GM15510 (cell line): ENCODE measurements around the gene CEP152.

Experiments
- POLR2A ChIP-seq: IDR thresholded peaks from 3 replicates; pipeline ENCODE4 v1.6.1; 2011; ENCODE audit warnings: borderline replicate concordance; ENCODE audit not compliant: insufficient read length; ENCODE audit errors: extremely low read depth

CEP152 gene

DNA sequence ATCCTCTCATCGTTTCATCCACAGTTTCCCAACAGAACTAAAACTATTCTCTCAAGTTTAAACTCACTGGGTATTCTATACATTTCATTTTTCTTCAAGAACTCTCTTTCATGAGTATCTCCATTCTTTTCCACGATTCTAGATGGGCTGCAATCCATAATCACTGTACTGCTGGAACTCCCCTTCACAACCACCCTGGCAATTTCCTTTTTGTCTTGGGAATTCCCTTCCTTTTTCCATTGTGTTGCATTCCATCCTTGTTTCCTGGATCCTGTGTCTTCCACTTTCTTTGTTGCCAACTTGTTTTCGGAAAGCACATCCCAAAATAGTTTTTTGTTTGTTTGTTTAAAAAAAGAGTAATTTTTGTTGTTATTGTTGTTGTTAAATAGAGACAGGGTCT, 98.3 kb downstream of the CEP152 start:
- TF ChIP-seq POLR2A = no peak

- TF ChIP-seq POLR2A = no peak
Observed at GRCh38 chr15:48710952-48711495, 99.8 kb downstream of the CEP152 start.

DNA sequence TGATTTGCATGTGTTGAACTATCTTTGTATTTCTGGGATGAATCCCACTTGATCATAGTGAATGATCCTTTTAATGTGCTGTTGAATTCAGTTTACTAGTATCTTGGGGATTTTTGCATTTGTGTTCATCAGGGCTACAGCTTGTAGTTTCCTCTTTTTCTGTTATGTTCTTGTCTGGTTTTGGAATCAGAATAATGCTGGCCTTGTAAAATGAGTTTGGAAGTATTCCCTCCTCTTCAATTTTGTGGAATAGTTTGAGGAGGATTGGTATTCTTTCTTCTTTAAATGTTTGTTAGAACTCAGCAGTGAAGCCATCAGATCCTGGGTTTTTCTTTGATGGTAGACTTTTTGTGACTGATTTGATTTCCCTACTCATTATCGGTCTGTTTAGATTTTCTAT, 102.2 kb downstream of the CEP152 start:
- TF ChIP-seq POLR2A = no peak

- no peak for TF ChIP-seq POLR2A
Observed at GRCh38 chr15:48705381-48705780, 105.5 kb downstream of the CEP152 start.

DNA sequence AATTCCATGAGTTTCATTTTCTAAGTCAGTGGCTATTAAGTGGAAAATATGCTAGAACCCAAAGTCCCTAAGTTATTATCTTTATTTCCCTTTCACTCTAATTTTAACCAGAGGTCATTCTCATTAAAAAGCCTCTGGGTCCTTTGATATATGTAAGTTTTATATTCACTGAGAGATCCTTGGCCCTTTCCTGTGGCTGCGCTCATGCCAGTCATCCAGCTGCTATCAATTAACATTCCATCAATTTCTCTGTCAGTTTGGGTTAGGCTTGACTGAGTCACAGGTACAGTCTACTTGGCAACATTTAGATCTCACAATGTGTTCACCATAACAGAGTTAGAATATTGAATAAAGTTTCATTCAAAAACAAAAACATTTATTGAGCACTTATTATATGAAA, 107.3 kb downstream of the CEP152 start:
- no peak for TF ChIP-seq POLR2A

- TF ChIP-seq POLR2A = no peak
Observed at GRCh38 chr15:48702569-48703236, 108.2 kb downstream of the CEP152 start.

- TF ChIP-seq POLR2A = no peak
Observed at GRCh38 chr15:48696627-48697312, 114.1 kb downstream of the CEP152 start.

DNA sequence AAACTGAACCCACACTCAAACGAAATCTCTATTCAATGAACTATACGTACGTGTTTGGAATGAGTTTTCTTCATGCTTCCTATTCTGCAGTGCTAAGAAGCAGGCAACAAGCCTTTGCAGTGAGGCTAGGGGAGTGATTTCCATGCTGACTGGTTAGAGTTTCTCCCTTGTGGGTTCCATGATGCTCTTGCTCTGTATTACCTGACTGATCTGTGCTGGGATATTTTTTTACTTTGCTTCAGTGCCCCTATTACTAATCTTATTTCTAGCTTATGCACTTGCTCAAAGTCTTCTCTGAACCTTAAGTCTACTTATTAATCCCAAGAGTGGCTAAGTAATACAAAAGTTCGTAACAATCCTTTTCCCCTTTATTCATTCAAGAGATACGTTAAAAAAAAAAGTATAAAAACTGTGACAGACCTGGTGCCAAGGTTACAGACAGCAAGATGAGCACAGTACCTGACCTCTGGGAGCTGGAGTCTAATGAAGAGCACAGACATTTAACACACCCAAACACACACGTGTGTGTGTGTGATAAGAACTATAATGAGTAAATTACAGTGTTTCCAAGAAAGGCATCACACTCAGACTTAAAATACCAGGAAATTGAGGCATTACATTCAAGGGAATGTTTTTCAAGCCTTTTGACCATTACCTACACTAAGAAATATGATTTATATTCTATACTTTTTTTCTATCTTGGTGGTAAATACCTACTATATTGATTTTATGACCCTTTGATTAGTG, 114.9 kb downstream of the CEP152 start:
- no peak for TF ChIP-seq POLR2A

- no peak for TF ChIP-seq POLR2A
Observed at GRCh38 chr15:48695088-48695826, 115.6 kb downstream of the CEP152 start.

GRCh38 chr15:48693484-48693883, 117.4 kb downstream of the CEP152 start:
- TF ChIP-seq POLR2A = no peak

DNA sequence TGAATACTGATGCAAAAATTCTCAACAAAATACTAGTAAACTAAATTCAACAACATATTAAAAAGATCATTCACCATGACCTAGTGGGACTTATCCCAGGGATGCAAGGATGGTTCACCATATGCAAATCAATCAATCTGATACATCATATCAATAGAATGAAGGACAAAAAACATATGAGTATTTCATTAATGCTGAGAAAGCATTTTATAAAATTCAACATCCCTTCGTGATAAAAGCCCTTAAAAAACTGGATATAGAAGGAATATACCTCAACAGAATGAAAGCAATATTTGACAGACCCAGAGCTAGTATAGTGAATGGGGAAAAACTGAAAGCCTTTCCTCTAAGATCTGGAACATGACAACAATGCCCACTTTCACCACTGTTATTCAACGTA, 122.4 kb downstream of the CEP152 start:
- no peak for TF ChIP-seq POLR2A
